GM11168 (cell line): ENCODE results near the gene CHST6.
"Not testable (repeated sequence)": the region's sequence is repeated elsewhere in the genome, so short reads cannot be mapped to it uniquely, and the experiment has no call there.

Experiments used
- in situ Hi-C: fragments of 300-500 bp; cut with MboI; formaldehyde crosslinking; loops from one replicate; pipeline ENCODE4 v1.12.0; 2022; ENCODE audit warnings: low sequenced_read_pairs; ENCODE audit not compliant: unreplicated experiment

CHST6 gene

DNA sequence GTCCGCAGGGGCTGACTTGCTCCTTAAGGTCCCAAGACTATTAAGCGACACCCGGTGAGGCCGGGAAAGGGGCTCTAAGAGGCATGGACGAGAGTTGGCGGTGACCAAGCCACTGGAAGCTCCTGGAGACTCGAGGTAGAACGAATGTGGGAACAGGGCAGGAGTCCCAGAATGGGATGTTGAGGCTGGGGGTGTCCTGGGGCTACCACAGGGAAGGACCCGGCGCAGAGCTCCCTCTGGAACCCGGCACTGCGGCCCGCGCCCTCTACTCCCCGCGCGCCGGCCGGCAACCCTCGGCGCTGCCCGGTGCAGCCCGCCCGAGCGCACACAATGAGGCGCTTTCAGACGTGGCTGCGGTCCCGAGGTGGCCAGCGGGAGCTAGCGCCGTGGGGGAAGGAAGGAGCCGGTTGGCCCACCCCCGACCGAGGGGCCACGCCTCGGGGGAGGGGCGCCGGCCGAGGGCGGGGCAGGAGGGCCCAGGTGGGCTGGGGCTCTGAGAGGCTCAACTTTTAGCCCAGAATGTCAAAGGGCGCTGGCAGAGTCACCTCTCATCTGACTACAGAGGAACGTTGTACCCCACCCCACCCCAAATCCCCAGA, at the start of gene CHST6:
Gene CHST6, minus strand, starts transcription at position 366 of the 599 bp plus-strand sequence. CDS start 15,613 bp downstream, outside the sequence.
- in situ Hi-C loops, result no loop called here

DNA sequence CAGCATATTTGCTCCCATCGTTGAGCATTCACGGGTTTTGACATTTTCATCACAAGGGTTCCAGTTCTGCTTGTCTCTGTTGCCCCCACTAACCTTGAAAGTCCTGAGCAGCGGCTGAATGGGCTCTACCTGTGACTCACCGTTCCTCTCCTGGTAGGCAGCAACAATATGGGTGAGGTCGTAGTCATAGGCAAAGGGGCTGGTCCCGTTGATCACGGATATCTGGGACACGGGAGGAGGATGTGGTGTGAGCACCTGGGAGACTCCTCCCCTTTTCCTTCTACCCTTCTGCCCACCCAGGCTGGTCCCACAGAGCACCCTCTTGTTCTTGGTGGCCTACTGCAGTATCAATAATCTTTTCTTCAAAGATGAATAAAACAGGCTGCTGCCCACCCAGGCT, 47.2 kb upstream of the CHST6 start:
- in situ Hi-C loops, result not testable (repeated sequence)

- in situ Hi-C loops, result no loop called here
Measured at GRCh38 chr16:75541236-75541635, 46.0 kb upstream of the CHST6 start.

GRCh38 chr16:75538882-75539565, 43.8 kb upstream of the CHST6 start:
- in situ Hi-C loops, result not testable (repeated sequence)

DNA sequence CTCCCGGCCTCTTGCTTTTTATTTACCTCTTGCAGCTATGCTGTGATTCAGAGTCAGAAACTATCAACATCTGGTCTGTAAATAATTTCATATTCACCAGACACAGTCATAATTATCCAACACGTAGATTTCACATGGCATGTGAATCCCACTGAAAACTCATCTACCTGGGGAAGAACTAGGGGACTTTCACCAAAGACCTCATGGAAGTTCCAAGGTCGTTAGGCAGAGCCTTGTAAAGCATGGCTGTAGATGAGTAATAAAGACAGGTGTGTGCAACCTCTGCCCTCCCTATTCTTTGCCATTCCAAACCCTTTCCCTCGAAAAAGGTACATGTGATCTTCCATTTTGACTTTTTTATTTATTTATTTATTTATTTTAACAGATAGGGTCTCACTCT, 42.5 kb upstream of the CHST6 start:
- in situ Hi-C loops, result no loop called here

DNA sequence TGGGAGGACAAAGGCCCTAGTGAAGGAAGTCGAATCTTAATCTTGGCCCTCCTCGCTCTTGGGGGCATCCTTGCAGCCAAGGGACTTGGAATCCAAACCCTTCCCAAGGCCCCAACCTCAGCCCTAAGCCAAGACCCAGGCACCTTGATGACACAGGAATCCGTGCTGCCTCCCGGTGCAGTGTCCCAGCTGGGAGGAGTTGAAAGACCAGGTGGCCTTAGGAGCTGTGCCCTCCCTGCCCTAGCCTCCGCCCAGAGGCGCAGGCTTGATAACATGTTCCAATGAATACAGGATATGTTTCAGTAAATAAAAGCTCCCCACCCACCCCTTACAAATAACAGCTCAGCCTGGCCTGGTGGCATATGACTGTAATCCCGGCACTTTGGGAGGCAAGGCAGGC, 40.7 kb upstream of the CHST6 start, which contains the start of gene CHST5:
Gene CHST5, minus strand, starts transcription at position 208 of the 400 bp plus-strand sequence. CDS start 5,724 bp downstream, outside the sequence.
- in situ Hi-C loops, result no loop called here

- in situ Hi-C loops, result no loop called here
Measured at GRCh38 chr16:75535211-75535843, 40.1 kb upstream of the CHST6 start.

DNA sequence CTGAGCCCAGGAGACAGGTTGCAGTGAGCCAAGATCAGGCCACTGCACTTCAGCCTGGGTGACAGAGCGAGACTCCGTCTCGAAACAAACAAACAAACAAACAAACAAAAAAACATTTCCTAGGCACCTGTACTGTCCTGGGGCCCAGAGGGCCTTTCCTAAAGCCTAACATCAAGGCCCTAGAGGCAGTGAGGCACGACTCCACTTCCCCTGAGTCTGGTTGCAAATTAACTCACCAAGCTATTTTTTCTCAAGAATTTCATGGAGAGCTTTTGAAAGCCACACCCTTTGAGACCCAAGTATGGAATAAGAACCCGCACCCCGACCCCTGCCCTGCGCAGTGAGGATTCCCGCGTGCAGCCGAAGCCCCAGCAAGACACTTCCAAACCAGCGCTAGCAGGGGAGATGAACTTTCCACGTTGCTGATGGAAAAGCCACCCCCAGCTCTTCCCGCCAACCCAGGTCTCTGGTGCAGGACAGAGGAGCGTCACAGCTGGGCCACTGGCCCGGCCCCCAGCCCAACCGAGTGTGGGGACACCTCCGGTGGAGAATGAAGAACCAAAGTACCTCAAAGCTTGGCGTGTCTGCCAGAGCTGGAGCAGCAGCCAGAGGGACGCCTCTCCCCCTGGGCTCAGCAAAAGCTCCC, 39.4 kb upstream of the CHST6 start:
- in situ Hi-C loops, result no loop called here

- in situ Hi-C loops, result no loop called here
Measured at GRCh38 chr16:75532791-75533190, 37.5 kb upstream of the CHST6 start.

DNA sequence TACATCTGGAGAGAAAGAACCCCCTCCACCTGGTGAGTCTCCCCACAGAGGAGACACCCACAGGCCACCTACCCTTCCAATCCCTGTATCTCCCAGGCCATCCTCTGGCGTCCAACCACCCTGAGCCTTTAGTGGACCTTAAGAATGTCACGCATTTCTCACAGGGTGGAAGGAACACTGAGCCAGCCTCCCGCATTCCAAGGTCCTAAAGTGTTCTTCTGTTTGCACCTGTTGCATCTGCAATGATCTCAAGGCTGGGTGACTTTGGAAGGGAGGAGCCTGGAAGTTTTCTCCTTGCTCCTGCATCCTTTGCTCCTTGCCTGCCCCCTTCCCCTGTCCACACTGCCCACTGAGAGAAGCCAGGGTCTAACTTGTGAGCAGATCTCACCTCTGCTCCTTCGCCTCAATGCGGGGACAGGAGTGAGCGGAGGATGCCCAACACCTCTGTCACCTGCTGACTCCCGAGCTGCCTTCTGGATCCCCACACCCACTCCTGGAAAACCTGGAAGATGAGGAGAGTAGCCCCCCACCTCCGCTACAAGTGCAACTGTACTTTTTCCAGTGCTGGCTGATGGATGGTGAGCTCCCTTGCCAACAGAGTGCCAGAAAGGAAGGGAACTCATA, 37.0 kb upstream of the CHST6 start:
- in situ Hi-C loops, result no loop called here

DNA sequence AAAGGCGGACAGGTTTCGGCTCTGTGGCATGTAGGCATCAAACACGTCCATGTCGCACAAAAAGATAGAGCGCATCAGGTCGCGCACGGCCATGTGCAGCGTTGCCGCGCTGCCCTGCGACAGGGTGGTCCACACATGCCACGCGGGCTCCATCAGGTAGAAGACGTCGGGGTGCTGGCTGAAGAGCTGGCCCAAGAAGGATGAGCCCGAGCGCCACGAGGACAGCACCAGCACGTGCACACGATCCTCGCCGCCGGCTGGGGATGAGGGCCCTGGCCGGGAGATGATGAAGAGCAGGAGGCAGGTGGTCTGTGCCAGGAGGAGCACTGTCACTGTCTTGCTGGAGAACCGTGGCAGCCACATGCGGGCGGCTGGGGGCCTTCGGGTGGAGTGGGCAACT, 34.7 kb upstream of the CHST6 start:
- in situ Hi-C loops, result no loop called here

GRCh38 chr16:75529056-75529905, 34.0 kb upstream of the CHST6 start:
- in situ Hi-C loops, result no loop called here

GRCh38 chr16:75527825-75528299, 32.6 kb upstream of the CHST6 start:
- in situ Hi-C loops, result no loop called here

GRCh38 chr16:75526032-75526790, 31.0 kb upstream of the CHST6 start:
- in situ Hi-C loops, result no loop called here

DNA sequence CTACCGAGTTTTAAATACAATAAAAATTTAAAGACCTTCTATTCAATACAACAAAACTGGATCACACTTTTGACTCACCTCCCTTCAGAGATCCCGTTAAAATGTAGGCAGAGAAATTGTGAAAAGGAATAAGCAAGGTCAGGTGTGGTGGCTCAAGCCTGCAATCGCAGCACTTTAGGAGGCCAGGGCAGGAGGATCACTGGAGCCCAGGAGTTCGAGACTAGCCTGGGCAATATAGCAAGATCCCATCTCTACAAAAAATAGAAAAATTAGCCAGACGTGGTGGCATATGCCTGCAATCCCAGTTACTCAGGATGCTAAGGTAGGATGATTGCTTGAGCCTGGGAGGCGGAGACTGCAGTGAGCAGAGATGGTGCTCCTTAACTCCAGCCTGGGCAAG, 23.9 kb upstream of the CHST6 start:
- in situ Hi-C loops, result no loop called here

DNA sequence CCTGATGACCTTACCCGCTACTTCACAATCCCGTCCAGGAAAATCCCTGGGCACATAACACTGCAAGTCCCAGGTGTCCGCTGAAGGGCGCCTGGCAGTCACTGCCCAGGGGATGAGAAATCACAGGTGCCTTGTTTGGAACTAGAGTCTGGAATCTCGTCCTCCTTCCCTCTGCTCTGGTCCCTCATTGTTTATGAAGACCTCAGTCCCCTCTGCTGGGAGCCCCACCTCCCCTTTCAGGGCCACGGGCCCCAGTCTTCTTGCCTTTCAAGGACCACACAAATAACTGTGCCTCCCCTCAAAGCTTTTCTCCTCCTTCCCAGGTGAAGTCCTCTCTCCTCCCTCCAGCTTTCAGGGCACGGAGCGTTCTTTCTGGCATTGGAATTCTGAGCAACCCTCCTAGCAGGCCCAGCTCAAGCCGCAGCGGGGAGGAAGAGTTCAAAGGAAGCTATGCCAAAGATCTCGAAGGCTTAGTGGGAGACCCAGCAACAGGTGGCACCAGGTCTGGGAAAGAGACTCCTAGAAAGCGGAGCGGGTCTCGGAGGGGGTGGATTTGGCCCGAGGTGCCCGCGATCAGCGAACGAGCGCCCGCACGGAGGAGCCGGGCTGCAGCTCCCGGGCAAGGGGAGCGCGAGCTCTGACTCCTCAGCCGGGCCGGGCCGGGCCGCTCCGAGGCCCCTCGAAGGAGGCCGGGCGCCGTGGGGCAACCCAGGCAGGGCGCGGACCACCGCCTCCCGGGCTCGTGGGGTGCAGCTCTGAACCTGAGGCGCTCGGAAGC, 21.1 kb upstream of the CHST6 start:
- in situ Hi-C loops, result not testable (repeated sequence)

GRCh38 chr16:75514296-75514695, 19.1 kb upstream of the CHST6 start:
- in situ Hi-C loops, result no loop called here

GRCh38 chr16:75506574-75506973, 11.3 kb upstream of the CHST6 start:
- in situ Hi-C loops, result no loop called here
